Upper lobe of left lung (tissue), 6 donors: ENCODE results near the gene ZMPSTE24. TPM values are rescaled to one million over a fixed set of nuclear protein-coding genes. Genes with fewer than 3 reads are reported as not detected.

ENCODE experiments used
- ATAC-seq, 2 donors: fragments of 200-7000 bp; cut with Tn5 transposase; one replicate each; pipeline ENCODE4 v1.9.1; 2022; ENCODE audit warnings: mild to moderate bottlenecking in 2 of 2, moderate library complexity in 2 of 2; ENCODE audit not compliant: low FRiP score in 2 of 2
- DNase-seq, 2 donors: peaks; one replicate each; pipeline ENCODE4 v3.0.0-alpha.2; 2019 to 2020
- H3K27ac ChIP-seq, 4 donors: fragments of 200-600 bp; sonication (generic); one replicate each; pipeline ENCODE4 v1.5.1; 2016 to 2019
- H3K27me3 ChIP-seq, 4 donors: fragments of 200-600 bp; sonication (generic); one replicate each; pipeline ENCODE4 v1.5.1; 2017 to 2019
- H3K36me3 ChIP-seq, 4 donors: fragments of 200-600 bp; sonication (generic); one replicate each; pipeline ENCODE4 v1.5.1; 2016 to 2019
- H3K4me1 ChIP-seq, 4 donors: fragments of 200-600 bp; sonication (generic); one replicate each; pipeline ENCODE4 v1.5.1; 2018 to 2019
- H3K4me3 ChIP-seq, 4 donors: fragments of 200-600 bp; sonication (generic); one replicate each; pipeline ENCODE4 v1.5.1; 2017 to 2019; ENCODE audit warnings: mild to moderate bottlenecking in 2 of 4, moderate library complexity in 1 of 4
- H3K9me3 ChIP-seq, 4 donors: fragments of 200-600 bp; sonication (generic); one replicate each; pipeline ENCODE4 v1.5.1; 2018 to 2019
- EP300 ChIP-seq, 4 donors: sonication (generic); formaldehyde crosslinking; IDR thresholded peaks; one replicate each; pipeline ENCODE4 v1.5.1; 2017; ENCODE audit warnings: antibody characterized with exemption in 4 of 4, control low read depth in 2 of 4
- POLR2A ChIP-seq, 4 donors: fragments of 450-650 bp; IDR thresholded peaks; one replicate each; pipeline ENCODE4 v1.5.1; 2016 to 2017; ENCODE audit warnings: antibody characterized with exemption in 4 of 4, mild to moderate bottlenecking in 2 of 4
- POLR2AphosphoS5 ChIP-seq, 2 donors: sonication (generic); formaldehyde crosslinking; IDR thresholded peaks; one replicate each; pipeline ENCODE4 v1.5.1; 2017; ENCODE audit warnings: antibody characterized with exemption in 2 of 2
- WGBS, 2 donors: methylation state at CpG; one replicate each; pipeline ENCODE4 v1.1.5; 2017 to 2018; 5-methylcytosine and 5-hydroxymethylcytosine counted together
- total RNA-seq, 6 donors: library from RNA; depleted of rRNA in 4 of 6; stranded (reverse); fragments of >200 nt in 4 of 6; gene quantifications; one replicate each; pipeline versions ENCODE4 v1.1.0 to v1.2.1, GENCODE V29; 2016 to 2021
- TF ChIP-seq, protein P1 (sequence below), 6 experiments: fragments of 450-650 bp in 4 of 6; fragments of 200-600 bp in 2 of 6; sonication (generic) in 2 of 6; IDR thresholded peaks; one replicate each; pipeline ENCODE4 v1.5.1; 2016 to 2019; ENCODE audit warnings: antibody characterized with exemption in 6 of 6
- donor health status: DM: no; HTN: no; CAD: no; lungs with moderate emphysema.
- donor health status: DM: no; HTN: yes; CAD: no; lungs with severe emphysema.

ZMPSTE24 gene
- total RNA-seq, 6 donors from 2014 or later: 10.3 to 42.8 (median 34.1) TPM

DNA sequence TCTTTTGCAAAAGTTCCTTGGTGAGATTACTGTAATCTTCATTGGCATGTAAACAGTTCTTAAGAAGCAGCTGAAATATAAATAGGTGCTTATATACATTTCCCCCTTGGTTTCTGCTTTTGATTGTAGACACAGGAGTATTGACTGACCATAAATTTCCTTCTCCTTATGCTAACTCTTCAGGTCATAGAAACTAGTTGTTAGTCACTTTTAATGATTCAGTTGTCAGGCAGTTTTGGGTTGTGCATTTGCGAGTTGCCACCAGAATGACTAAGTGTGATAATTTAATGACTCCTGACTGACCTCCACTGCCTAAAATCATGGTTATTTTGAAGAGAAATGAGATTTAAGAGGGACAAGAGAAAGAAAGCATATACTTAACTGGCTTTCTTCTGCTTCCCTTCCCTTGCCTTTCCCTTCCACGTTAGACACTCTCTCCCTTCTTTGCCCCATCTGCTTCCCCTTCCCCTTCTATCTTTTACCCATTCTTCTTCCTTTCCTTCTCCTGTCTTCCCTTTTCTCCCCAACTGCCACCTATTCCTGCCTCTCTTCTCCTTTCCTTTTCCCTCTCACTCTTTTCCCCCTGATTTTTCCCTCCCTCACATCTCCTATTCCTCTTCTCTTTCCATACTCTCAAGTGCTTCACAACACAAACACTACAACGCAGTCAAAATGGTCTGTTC lies 12.3 kb downstream of the ZMPSTE24 start:
- DNase-seq: no peak
- ATAC-seq: no peak
- Histone ChIP-seq H3K4me1 (peaks cover 0 to 5% (median 0%) of the 10 kb centered on the region in 4 donors), H3K36me3 (peaks cover 23 to 77% (median 40%) of the 10 kb centered on the region in 4 donors), H3K9me3 (no peaks in the 10 kb centered on the region), H3K27ac (no peak overlapping the region), H3K4me3 (no peak overlapping the region), H3K27me3 (no peaks in the 10 kb centered on the region)
- TF ChIP-seq EP300 (IDR thresholded peaks at IDR 0.05): no peak
- 54 to 78% methylated on average over 3 of the region's 3 CpGs for WGBS, 2 donors

GRCh38 chr1:40272653-40273213 lies 14.7 kb downstream of the ZMPSTE24 start:
- TF ChIP-seq EP300 (IDR thresholded peaks at IDR 0.05) (no peak), POLR2A (IDR thresholded peaks at IDR 0.05) (no peak), POLR2AphosphoS5 (IDR thresholded peaks at IDR 0.05) (no peak)
- TF ChIP-seq, protein P1, sequence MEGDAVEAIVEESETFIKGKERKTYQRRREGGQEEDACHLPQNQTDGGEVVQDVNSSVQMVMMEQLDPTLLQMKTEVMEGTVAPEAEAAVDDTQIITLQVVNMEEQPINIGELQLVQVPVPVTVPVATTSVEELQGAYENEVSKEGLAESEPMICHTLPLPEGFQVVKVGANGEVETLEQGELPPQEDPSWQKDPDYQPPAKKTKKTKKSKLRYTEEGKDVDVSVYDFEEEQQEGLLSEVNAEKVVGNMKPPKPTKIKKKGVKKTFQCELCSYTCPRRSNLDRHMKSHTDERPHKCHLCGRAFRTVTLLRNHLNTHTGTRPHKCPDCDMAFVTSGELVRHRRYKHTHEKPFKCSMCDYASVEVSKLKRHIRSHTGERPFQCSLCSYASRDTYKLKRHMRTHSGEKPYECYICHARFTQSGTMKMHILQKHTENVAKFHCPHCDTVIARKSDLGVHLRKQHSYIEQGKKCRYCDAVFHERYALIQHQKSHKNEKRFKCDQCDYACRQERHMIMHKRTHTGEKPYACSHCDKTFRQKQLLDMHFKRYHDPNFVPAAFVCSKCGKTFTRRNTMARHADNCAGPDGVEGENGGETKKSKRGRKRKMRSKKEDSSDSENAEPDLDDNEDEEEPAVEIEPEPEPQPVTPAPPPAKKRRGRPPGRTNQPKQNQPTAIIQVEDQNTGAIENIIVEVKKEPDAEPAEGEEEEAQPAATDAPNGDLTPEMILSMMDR (IDR thresholded peaks at IDR 0.05): no peak
- no peaks in the 10 kb centered on the region for H3K9me3 ChIP-seq
- H3K36me3 ChIP-seq: peaks cover 21 to 83% (median 41%) of the 10 kb centered on the region in 4 donors
- WGBS, 2 donors: 87 to 98% methylated on average over 3 of the region's 3 CpGs
- no peaks in the 10 kb centered on the region for H3K27me3 ChIP-seq
- H3K4me3 ChIP-seq: no peak overlapping the region
- no peak overlapping the region for H3K27ac ChIP-seq
- peaks cover 0 to under 1% (median 0%) of the 10 kb centered on the region in 4 donors for H3K4me1 ChIP-seq
- ATAC-seq (no peak), DNase-seq (no peak)

- Histone ChIP-seq H3K4me1 (no peaks in the 10 kb centered on the region), H3K27me3 (no peaks in the 10 kb centered on the region), H3K4me3 (no peak overlapping the region), H3K27ac (no peak overlapping the region), H3K9me3 (no peaks in the 10 kb centered on the region), H3K36me3 (peaks cover 17 to 77% (median 33%) of the 10 kb centered on the region in 4 donors)
- 81 to 91% methylated on average over 4 of the region's 4 CpGs for WGBS, 2 donors
- no peak for TF ChIP-seq POLR2A (IDR thresholded peaks at IDR 0.05)
- no peak for TF ChIP-seq POLR2AphosphoS5 (IDR thresholded peaks at IDR 0.05)
- no peak for TF ChIP-seq EP300 (IDR thresholded peaks at IDR 0.05)
- TF ChIP-seq, protein P1 (IDR thresholded peaks at IDR 0.05): no peak
- no peak for ATAC-seq
- no peak for DNase-seq
Measured at GRCh38 chr1:40273547-40274166, 15.6 kb downstream of the ZMPSTE24 start.

DNA sequence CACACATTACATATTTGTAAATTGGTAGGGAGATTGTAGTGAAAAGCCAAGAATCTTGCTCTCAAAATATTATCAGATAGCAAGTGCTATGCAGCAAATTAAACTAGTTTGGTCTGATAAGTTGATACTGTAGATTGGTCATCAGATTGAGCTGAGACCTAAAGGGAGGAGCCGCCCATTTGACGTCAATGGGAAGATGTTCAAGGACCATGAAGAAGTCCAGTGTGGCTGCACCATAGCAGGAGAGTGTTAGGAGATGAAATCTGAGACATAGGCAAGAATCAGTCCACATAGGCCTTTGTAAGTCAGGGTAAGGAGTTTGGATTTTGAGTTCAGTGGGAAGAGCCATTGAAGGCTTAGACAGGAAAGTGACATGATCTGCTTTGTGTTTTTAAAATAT lies 16.3 kb downstream of the ZMPSTE24 start:
- 93 to 96% methylated on average over 2 of the region's 2 CpGs for WGBS, 2 donors
- no peak for TF ChIP-seq POLR2AphosphoS5 (IDR thresholded peaks at IDR 0.05)
- no peak for TF ChIP-seq POLR2A (IDR thresholded peaks at IDR 0.05)
- TF ChIP-seq, protein P1 (IDR thresholded peaks at IDR 0.05): no peak
- no peak for TF ChIP-seq EP300 (IDR thresholded peaks at IDR 0.05)
- ATAC-seq (no peak), DNase-seq (no peak)
- no peak overlapping the region for H3K27ac ChIP-seq
- no peak overlapping the region for H3K4me3 ChIP-seq
- no peaks in the 10 kb centered on the region for H3K4me1 ChIP-seq
- peaks cover 13 to 77% (median 31%) of the 10 kb centered on the region in 4 donors for H3K36me3 ChIP-seq
- H3K27me3 ChIP-seq: no peaks in the 10 kb centered on the region
- no peaks in the 10 kb centered on the region for H3K9me3 ChIP-seq

DNA sequence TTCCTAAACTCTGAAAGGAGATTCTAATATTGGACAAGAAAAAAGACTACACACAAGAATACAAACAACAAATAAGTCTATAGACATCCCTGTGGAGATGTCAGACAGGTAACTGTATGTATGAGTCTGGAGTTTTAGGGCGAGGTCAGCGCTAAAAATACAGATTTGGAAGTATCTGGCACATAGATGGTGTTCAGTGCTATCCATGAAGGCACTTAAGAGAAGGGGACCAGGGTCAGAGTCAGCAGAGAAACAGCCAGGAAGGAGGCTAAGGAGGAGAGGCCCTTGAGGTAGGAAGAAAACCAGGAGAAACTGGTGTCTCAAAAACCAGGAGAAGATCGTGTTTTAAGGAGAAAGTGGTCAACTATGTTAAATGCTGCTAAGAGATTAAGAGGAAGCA lies 18.1 kb downstream of the ZMPSTE24 start:
- Histone ChIP-seq H3K36me3 (peaks cover 6 to 77% (median 28%) of the 10 kb centered on the region in 4 donors), H3K27me3 (no peaks in the 10 kb centered on the region), H3K27ac (no peak overlapping the region), H3K4me1 (no peaks in the 10 kb centered on the region), H3K4me3 (no peak overlapping the region), H3K9me3 (no peaks in the 10 kb centered on the region)
- 96 to 98% methylated on average over 3 of the region's 3 CpGs for WGBS, 2 donors
- DNase-seq (no peak), ATAC-seq (no peak)
- TF ChIP-seq EP300 (IDR thresholded peaks at IDR 0.05): no peak
- TF ChIP-seq, protein P1 (IDR thresholded peaks at IDR 0.05): no peak
- TF ChIP-seq POLR2A (IDR thresholded peaks at IDR 0.05): no peak
- no peak for TF ChIP-seq POLR2AphosphoS5 (IDR thresholded peaks at IDR 0.05)
